Fibroblast of gingiva (primary cell): ENCODE data around the gene THAP11.
A peak's percentile ranks its signal among the peaks of the same experiment; 100 is the strongest.
"Not testable (repeated sequence)": the region's sequence is repeated elsewhere in the genome, so short reads cannot be mapped to it uniquely, and the experiment has no call there.

ENCODE experiments used
- DNase-seq: peaks from one replicate; pipeline ENCODE4 v3.0.0-alpha.2; 2011; ENCODE audit warnings: low read depth

The THAP11 gene

DNA sequence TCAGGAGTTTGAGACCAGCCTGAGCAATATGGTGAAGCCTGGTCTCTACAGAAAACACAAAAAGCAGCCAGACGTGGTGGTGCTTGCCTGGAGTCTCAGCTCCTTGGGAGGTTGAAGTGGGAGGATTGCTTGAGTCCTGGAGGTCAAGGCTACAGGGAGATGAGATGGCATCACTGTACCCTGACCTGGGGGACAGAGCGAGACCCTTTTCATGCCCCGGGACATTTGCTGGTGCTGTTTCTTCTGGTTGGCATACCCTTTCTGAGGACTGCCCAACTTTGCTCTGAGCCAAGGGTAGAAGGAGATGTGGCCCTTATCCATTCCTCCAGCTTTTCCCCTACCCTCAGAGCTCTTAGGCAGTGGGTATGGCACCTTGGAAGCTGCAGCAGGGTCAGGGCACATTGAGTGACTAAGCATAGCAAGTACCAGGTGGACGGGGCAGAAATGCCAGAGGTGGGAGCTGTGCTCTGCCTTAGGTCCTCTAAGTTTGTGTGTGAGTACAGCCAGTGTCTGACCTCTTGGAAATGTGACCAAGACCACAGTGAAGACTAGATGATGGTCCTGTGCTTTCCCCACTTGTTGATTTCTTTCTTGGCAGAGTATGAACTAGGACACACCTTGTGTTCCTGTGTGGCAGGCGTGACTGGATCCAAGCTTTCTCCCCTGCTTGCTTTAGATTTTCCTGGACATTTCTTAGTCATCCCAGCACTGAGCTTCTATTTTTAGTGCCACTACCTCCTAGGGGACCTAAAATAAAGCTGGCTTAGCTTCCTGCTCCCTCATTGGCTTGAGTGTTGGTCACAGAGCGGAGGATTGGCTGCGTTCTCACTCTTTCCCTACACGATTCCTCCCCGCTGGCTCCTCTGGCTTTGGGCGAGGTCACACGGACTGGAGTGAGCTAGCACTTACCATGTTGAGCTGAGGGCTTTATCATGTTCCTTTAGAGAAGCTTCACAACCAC is 20.8 kb downstream of the THAP11 start:
- peak; percentile 55 for DNase-seq

GRCh38 chr16:67864044-67864443 is 21.9 kb downstream of the THAP11 start:
- not testable (repeated sequence) for DNase-seq

DNA sequence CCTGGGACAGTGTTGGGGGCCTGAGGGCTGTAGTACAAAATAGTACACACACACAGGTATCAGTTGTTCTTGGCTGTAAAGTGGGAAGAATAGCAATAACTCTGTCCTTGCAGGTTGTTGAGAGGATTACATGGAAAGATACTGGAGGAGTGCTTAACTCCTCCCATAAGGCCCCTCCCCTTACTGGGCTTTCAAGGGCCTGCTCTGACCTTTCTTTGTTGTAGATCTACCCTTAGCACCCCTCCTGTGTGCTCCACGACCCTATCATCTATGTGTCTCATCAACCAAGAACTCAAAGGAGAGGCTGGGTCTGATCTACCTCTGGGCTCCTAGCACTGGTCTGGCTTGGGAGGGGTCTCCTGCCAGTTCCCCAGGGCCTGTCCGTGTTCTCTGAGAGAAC is 22.5 kb downstream of the THAP11 start:
- no peak for DNase-seq

DNA sequence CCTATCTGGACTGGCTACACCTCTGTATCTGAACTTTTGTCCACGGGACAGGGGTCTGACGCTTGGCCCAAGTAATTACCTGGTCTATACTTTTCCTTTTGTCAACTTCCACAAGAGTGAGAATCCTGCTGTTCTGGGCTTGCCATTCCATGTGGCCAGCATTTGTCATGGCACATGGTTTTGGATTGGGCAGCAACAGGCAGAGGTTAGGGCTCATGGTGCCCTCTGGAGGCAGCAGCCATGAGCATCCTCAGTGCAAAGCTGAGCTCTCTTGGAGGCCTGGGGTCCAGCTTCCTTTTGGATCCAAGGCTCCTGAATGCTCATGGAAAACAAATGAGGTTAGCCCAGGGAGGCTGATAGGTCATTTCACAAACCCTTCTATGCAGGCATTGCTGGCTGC is 23.2 kb downstream of the THAP11 start:
- peak; percentile 33 for DNase-seq

- no peak for DNase-seq
Measured at GRCh38 chr16:67868290-67868689, 26.2 kb downstream of the THAP11 start.

DNA sequence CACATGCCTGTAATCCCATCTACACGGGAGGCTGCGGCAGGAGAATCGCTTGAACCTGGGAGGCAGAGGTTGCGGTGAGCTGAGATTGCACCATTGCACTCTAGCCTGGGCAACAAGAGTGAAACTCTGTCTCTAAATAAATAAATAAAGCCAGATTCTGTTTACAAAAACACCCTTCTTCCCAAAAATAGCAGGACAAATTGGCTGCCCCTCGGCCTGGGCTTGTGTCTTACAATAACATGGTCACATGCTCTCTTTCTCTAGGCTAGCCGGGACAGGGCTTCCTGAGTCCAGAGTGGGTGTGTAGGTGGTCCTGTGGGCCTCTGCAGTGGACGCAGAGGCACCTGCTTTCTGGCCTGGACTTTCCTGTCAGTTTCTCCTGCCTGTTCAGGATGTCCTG is 27.5 kb downstream of the THAP11 start:
- no peak for DNase-seq

DNA sequence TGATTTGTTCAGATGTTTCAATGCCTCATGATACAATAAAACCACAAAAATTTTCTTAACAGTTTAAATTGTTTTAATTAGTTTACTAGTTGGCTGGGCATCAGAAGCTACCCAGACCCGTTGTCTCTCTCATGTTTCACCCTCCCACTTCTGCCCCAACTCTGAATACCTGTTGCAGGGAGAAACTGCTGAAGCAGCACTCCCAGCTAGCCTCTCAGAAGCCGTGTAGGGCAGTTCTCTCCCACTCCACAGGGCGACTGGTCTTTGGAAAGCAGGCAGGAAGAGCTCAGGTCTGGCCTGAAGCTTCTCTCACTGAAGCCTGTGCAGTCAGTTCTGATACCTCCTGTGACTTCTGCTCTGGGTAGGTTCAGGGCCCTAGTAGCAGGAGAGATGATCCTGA is 29.1 kb downstream of the THAP11 start:
- no peak for DNase-seq

DNA sequence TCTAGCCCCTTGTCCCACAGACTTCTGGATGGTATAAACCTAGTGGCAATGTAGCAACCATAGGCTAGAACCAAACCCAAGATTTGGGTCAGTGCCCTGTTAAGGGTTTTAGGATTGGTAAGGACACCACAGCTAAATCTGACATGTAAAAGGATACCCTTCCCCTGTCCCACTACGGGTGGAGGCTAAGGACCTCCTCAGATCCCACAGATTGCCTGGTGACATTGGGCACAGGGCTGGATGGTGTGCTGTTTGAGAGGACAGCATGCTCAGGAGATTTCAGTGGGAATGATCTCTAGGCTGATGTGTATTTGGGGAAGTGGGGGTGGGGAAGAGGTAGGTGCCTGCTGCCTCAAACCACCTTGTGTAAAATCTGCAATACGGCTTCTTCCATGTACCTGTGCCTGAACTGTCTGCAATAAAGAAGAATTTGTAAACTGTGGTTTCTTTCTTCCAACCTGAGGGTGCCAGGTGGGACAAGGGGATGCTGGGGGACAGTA is 30.1 kb downstream of the THAP11 start:
- no peak for DNase-seq

DNA sequence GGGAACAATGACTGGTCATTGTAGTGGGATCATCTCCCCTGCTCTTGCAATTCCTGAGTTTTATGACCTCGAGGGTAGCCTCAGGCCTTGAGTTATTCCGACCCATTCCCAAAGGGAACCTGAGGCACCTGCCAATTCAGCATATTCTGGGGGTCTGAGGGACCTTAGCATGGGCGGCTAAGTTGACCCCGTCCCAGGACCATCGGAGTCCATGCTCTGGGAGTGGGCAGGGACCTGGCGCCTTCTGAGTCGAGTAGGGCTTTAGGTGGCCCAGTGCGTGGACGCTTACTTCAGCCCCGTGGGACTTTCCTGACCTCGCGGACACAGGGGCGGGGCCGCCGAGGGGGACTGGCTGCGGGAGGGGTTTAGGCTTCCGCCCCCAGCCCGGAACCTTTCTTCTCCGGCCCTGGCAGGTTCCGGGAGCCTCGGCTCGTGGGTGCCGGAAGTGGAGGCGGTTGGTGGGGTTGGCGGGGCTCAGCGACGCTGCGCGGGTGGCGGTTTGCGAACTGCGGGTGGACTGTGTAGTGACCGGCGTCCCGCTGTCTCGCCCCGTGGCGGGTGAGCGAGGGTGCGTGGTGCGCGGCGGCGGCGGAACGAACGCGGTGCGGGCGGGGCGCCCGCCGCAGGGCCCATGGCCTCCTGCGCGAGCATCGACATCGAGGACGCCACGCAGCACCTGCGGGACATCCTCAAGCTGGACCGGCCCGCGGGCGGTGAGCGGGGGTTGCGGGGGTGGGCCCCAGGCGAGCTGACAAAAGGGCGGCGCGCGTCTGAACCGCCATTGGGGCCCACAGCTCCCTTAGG is 30.7 kb downstream of the THAP11 start, which contains the start of gene EDC4:
TSS of gene EDC4 (plus strand) at position 422 of the 804 bp plus-strand sequence. CDS start at position 632, 210 bp downstream.
- peak; percentile 79 for DNase-seq

- DNase-seq, result no peak
Measured at GRCh38 chr16:67873435-67874370, 31.6 kb downstream of the THAP11 start.

DNA sequence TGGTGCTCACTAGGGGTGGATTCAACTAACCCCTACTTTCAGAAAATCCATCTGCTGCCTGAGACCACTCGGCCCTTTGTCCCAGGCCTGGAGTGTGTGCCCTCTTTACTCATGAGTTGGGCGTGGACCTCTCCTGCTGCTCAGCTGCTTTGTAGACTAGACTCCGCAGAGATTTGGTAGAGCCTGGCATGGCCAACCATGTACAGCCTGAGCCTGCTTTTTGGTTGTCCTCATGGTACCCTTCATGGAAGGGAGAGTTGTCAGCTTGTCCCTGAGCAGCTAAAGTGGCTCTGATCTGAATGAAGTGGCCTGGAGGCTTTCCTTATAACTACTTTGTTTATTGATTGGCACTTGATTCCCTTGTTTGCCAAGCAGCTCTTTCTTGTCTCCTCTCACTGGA is 32.3 kb downstream of the THAP11 start:
- DNase-seq, result no peak

- no peak for DNase-seq
Measured at GRCh38 chr16:67877064-67877463, 34.9 kb downstream of the THAP11 start.

GRCh38 chr16:67878232-67878631 is 36.1 kb downstream of the THAP11 start:
- DNase-seq, result no peak

- no peak for DNase-seq
Measured at GRCh38 chr16:67878846-67879245, 36.7 kb downstream of the THAP11 start.

- no peak for DNase-seq
Measured at GRCh38 chr16:67879462-67879861, 37.3 kb downstream of the THAP11 start.

DNA sequence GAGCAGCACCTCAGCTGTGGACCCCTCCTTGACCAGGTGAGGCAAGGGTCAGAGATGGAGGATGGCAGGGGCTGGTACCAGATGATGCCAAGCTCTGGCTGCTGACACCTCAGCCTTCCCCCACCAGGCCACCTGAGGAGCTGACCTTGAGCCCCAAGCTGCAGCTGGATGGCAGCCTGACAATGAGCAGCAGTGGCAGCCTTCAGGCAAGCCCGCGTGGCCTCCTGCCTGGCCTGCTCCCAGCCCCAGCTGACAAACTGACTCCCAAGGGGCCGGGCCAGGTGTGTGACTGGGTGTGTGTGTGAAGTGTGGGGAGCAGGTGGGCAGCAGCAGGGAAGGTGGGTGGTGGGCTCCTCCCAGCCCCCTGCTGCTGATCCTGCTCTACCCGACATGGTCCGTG is 37.8 kb downstream of the THAP11 start:
- no peak for DNase-seq

DNA sequence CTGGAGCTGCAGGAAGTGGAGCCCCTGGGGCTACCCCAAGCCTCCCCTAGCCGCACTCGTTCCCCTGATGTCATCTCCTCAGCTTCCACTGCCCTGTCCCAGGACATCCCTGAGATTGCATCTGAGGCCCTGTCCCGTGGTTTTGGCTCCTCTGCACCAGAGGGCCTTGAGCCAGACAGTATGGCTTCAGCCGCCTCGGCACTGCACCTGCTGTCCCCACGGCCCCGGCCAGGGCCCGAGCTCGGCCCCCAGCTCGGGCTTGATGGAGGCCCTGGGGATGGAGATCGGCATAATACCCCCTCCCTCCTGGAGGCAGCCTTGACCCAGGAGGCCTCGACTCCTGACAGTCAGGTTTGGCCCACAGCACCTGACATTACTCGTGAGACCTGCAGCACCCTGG is 38.5 kb downstream of the THAP11 start:
- no peak for DNase-seq

- DNase-seq, result no peak
Measured at GRCh38 chr16:67881621-67882161, 39.6 kb downstream of the THAP11 start.

GRCh38 chr16:67882374-67883145 is 40.4 kb downstream of the THAP11 start:
- no peak for DNase-seq

DNA sequence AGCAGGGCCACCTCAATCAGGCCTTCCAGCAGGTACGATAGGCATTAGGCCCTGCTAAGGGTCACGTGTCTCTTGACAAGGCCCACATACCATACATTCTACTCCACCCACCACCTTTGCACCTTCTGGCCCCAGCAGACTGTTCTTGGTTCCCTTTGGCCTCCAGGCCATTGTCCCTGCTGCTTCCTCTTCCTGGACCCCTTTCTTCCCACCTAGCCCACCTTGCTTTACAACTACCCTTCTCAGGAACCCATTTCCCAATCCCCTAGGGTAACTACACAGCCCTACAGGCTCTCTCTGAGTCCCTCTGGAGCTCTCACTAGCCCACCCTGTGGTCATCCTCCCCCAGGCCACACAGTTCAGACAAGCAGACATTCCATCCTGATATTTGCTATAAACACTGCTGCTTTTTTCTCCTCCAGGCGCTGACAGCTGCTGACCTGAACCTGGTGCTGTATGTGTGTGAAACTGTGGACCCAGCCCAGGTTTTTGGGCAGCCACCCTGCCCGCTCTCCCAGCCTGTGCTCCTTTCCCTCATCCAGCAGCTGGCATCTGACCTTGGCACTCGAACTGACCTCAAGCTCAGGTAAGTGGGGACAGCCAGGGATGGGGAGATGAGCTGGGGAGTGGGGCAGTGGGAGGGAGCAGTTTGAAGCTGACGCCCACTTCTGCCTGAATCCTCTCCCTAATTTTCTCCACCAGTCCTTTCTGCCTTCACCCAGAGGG is 41.2 kb downstream of the THAP11 start:
- no peak for DNase-seq
